Lung (tissue), 12 donors: ENCODE results near the gene SH2D4B. TPM values are rescaled to one million over a fixed set of nuclear protein-coding genes. Genes with fewer than 3 reads are reported as not detected.

Experiments
- ATAC-seq: fragments of 200-7000 bp; cut with Tn5 transposase; one replicate; pipeline ENCODE4 v1.9.1; 2020; ENCODE audit warnings: moderate number of reproducible peaks; ENCODE audit not compliant: insufficient read depth, low FRiP score
- DNase-seq, 3 donors: peaks; one replicate each; pipeline ENCODE4 v3.0.0-alpha.2; 2013 to 2017
- H3K27ac ChIP-seq, 2 donors: one replicate each; pipeline ENCODE4 v1.5.1; 2013; ENCODE audit warnings: mild to moderate bottlenecking in 2 of 2, moderate library complexity in 2 of 2, control low read depth in 1 of 2, inconsistent platforms in 1 of 2, low read depth in 1 of 2, low read length in 1 of 2
- H3K27me3 ChIP-seq, 3 donors: one replicate each; pipeline ENCODE4 v1.5.1; 2013; ENCODE audit warnings: low read length in 2 of 3; ENCODE audit not compliant: control insufficient read depth in 3 of 3, insufficient read depth in 3 of 3
- H3K36me3 ChIP-seq, 4 donors: one replicate each; pipeline ENCODE4 v1.5.1; 2013; ENCODE audit warnings: low read length in 4 of 4, mild to moderate bottlenecking in 1 of 4, moderate library complexity in 1 of 4; ENCODE audit not compliant: control insufficient read depth in 4 of 4, insufficient read depth in 4 of 4
- H3K4me1 ChIP-seq, 5 donors: one replicate each; pipeline ENCODE4 v1.5.1; 2013; ENCODE audit warnings: low read length in 5 of 5, mild to moderate bottlenecking in 2 of 5, moderate library complexity in 1 of 5; ENCODE audit not compliant: control insufficient read depth in 5 of 5, insufficient read depth in 5 of 5
- H3K4me3 ChIP-seq: one replicate; pipeline ENCODE4 v1.5.1; 2013; ENCODE audit warnings: mild to moderate bottlenecking, control low read depth, moderate library complexity
- H3K9ac ChIP-seq, 2 donors: one replicate each; pipeline ENCODE4 v1.5.1; 2013; ENCODE audit warnings: low read length in 2 of 2, control low read depth in 1 of 2; ENCODE audit not compliant: insufficient read depth in 1 of 2
- H3K9me3 ChIP-seq, 4 donors: one replicate each; pipeline ENCODE4 v1.5.1; 2013; ENCODE audit warnings: low read length in 3 of 4, mild to moderate bottlenecking in 1 of 4, moderate library complexity in 1 of 4; ENCODE audit not compliant: control insufficient read depth in 4 of 4, insufficient read depth in 3 of 4
- CTCF ChIP-seq: IDR thresholded peaks from 2 replicates; pipeline ENCODE4 v1.5.1; 2012; ENCODE audit warnings: mild to moderate bottlenecking; ENCODE audit errors: control extremely low read depth, extremely low read depth
- WGBS, 2 donors: extraction: QIAGEN DNeasy Blood & Tissue Kit; methylation state at CpG; one replicate each; pipeline ENCODE4 v1.1.7; 2013; 5-methylcytosine and 5-hydroxymethylcytosine counted together
- polyA plus RNA-seq, 2 donors: library from polyadenylated mRNA; stranded (reverse); fragments of 200-250 nt; gene quantifications; one replicate each; pipeline ENCODE4 v1.2.1, GENCODE V29; 2013
- total RNA-seq, 2 donors: library from RNA; depleted of rRNA in 1 of 2; stranded (reverse); fragments of >200 nt in 1 of 2; gene quantifications; one replicate each; pipeline ENCODE4 v1.2.1, GENCODE V29; 2014 to 2021
- donor health status: control.
- donor health status: control.
- donor health status: Bipolar disorder and iron deficiency.
- donor health status: healthy.
- donor health status: DM: yes; HTN: yes; CAD: no.

Gene SH2D4B
- total and polyA plus RNA-seq, 4 donors = 0.12 to 0.28 (median 0.21) TPM

GRCh38 chr10:80608706-80609105, 71.0 kb downstream of the SH2D4B start:
- no peak for TF ChIP-seq CTCF
- H3K4me1 ChIP-seq = peaks cover 0 to 7% (median 0%) of the 10 kb centered on the region in 5 donors
- no peak overlapping the region for H3K9ac ChIP-seq
- H3K4me3 ChIP-seq = no peak overlapping the region
- no peaks in the 10 kb centered on the region for H3K27me3 ChIP-seq
- 72 to 73% methylated on average over 11 of the region's 11 CpGs for WGBS, 2 donors
- no peaks in the 10 kb centered on the region for H3K36me3 ChIP-seq
- DNase-seq (no peak), ATAC-seq (no peak)
- H3K9me3 ChIP-seq = no peaks in the 10 kb centered on the region
- no peak overlapping the region for H3K27ac ChIP-seq

GRCh38 chr10:80609331-80609730, 71.6 kb downstream of the SH2D4B start:
- TF ChIP-seq CTCF = no peak
- 88% methylated on average over 11 of the region's 11 CpGs for WGBS, 2 donors

GRCh38 chr10:80611481-80612185, 73.9 kb downstream of the SH2D4B start:
- TF ChIP-seq CTCF = no peak
- H3K4me3 ChIP-seq = no peak overlapping the region
- WGBS, 2 donors = 74 to 85% methylated on average over 6 of the region's 6 CpGs
- no peak overlapping the region for H3K27ac ChIP-seq
- H3K9ac ChIP-seq = no peak overlapping the region
- no peaks in the 10 kb centered on the region for H3K36me3 ChIP-seq
- peaks cover 0 to 7% (median 0%) of the 10 kb centered on the region in 5 donors for H3K4me1 ChIP-seq
- ATAC-seq (no peak), DNase-seq (no peak)
- H3K27me3 ChIP-seq = no peaks in the 10 kb centered on the region
- H3K9me3 ChIP-seq = no peaks in the 10 kb centered on the region

More at GRCh38 chr10:80609331-80609730, 71.6 kb downstream of the SH2D4B start:
- ATAC-seq (no peak), DNase-seq (peak in 1 of 3 donors; percentile 29)
- Histone ChIP-seq H3K9ac (no peak overlapping the region), H3K4me3 (no peak overlapping the region), H3K36me3 (no peaks in the 10 kb centered on the region), H3K27me3 (no peaks in the 10 kb centered on the region), H3K9me3 (no peaks in the 10 kb centered on the region), H3K27ac (no peak overlapping the region), H3K4me1 (peaks cover 0 to 7% (median 0%) of the 10 kb centered on the region in 5 donors)
